ENCODE measurements around the gene PEAK1. TPM values are rescaled to one million over a fixed set of nuclear protein-coding genes. Genes with fewer than 3 reads are reported as not detected.
"Not testable (repeated sequence)": the region's sequence is repeated elsewhere in the genome, so short reads cannot be mapped to it uniquely, and the experiment has no call there.

PEAK1 gene
- total RNA-seq, 2 experiments from 2014 or later: 29.1 to 33.0 TPM

- not testable (repeated sequence) for H3K27me3 Mint-ChIP-seq; H3K9me3 Mint-ChIP-seq (ENCODE audit: low read depth); ATAC-seq; H3K27ac Mint-ChIP-seq; DNase-seq; H3K4me3 Mint-ChIP-seq
- Mint-ChIP-seq H3K4me1 (peaks cover 44% of the 10 kb centered on the region), H3K36me3 (peaks cover 10% of the 10 kb centered on the region)
- CTCF ChIA-PET: interaction anchor here (1.4 to 1.9 kb wide), 2 partner anchors 85 to 137 kb away, joined by 3 to 5 read pairs; no protein-coding TSS in a partner anchor
Observed at GRCh38 chr15:77406173-77406759, 13.6 kb downstream of the PEAK1 start.

GRCh38 chr15:77402740-77403379, 17.0 kb downstream of the PEAK1 start:
- DNase-seq (no peak), ATAC-seq (no peak)
- H3K36me3 Mint-ChIP-seq: peaks cover 28% of the 10 kb centered on the region
- peaks cover 28% of the 10 kb centered on the region for H3K4me1 Mint-ChIP-seq
- CTCF ChIA-PET: no interaction called here
- peaks cover 14% of the 10 kb centered on the region for H3K9me3 Mint-ChIP-seq (ENCODE audit: low read depth)
- no peaks in the 10 kb centered on the region for H3K27me3 Mint-ChIP-seq
- H3K27ac Mint-ChIP-seq: no peak overlapping the region
- no peak overlapping the region for H3K4me3 Mint-ChIP-seq

GRCh38 chr15:77400258-77400657, 19.6 kb downstream of the PEAK1 start:
- Mint-ChIP-seq H3K27ac (no peak overlapping the region), H3K9me3 (ENCODE audit: low read depth) (peaks cover 22% of the 10 kb centered on the region), H3K36me3 (peaks cover 32% of the 10 kb centered on the region), H3K27me3 (no peaks in the 10 kb centered on the region), H3K4me1 (peaks cover 10% of the 10 kb centered on the region), H3K4me3 (no peak overlapping the region)
- CTCF ChIA-PET: no interaction called here
- ATAC-seq (no peak), DNase-seq (no peak)

GRCh38 chr15:77398927-77399326, 21.0 kb downstream of the PEAK1 start:
- no peak for ATAC-seq
- peaks cover 38% of the 10 kb centered on the region for H3K36me3 Mint-ChIP-seq
- no peaks in the 10 kb centered on the region for H3K27me3 Mint-ChIP-seq
- peaks cover 28% of the 10 kb centered on the region for H3K9me3 Mint-ChIP-seq (ENCODE audit: low read depth)
- no peak for DNase-seq
- CTCF ChIA-PET: no interaction called here
- peaks cover 10% of the 10 kb centered on the region for H3K4me1 Mint-ChIP-seq
- H3K4me3 Mint-ChIP-seq: no peak overlapping the region
- no peak overlapping the region for H3K27ac Mint-ChIP-seq

GRCh38 chr15:77396692-77397091, 23.2 kb downstream of the PEAK1 start:
- CTCF ChIA-PET: no interaction called here
- no peak for DNase-seq
- peaks cover 43% of the 10 kb centered on the region for H3K36me3 Mint-ChIP-seq
- no peak overlapping the region for H3K4me3 Mint-ChIP-seq
- no peak overlapping the region for H3K27ac Mint-ChIP-seq
- H3K27me3 Mint-ChIP-seq: no peaks in the 10 kb centered on the region
- no peak for ATAC-seq
- H3K9me3 Mint-ChIP-seq (ENCODE audit: low read depth): peaks cover 28% of the 10 kb centered on the region
- H3K4me1 Mint-ChIP-seq: no peaks in the 10 kb centered on the region

- CTCF ChIA-PET: interaction anchor here (0.6 kb wide), 1 partner anchor 148 kb away, joined by 3 read pairs; no protein-coding TSS in a partner anchor
- Mint-ChIP-seq H3K27me3 (no peaks in the 10 kb centered on the region), H3K27ac (no peak overlapping the region), H3K4me1 (no peaks in the 10 kb centered on the region), H3K36me3 (peaks cover 38% of the 10 kb centered on the region), H3K9me3 (ENCODE audit: low read depth) (peaks cover 25% of the 10 kb centered on the region), H3K4me3 (no peak overlapping the region)
- DNase-seq: no peak
- ATAC-seq: no peak
Observed at GRCh38 chr15:77395013-77395774, 24.7 kb downstream of the PEAK1 start.

GRCh38 chr15:77393471-77393840, 26.4 kb downstream of the PEAK1 start:
- no peaks in the 10 kb centered on the region for H3K4me1 Mint-ChIP-seq
- H3K4me3 Mint-ChIP-seq: no peak overlapping the region
- DNase-seq: no peak
- no peak for ATAC-seq
- peaks cover 27% of the 10 kb centered on the region for H3K36me3 Mint-ChIP-seq
- CTCF ChIA-PET: no interaction called here
- no peaks in the 10 kb centered on the region for H3K27me3 Mint-ChIP-seq
- H3K27ac Mint-ChIP-seq: no peak overlapping the region
- peaks cover 17% of the 10 kb centered on the region for H3K9me3 Mint-ChIP-seq (ENCODE audit: low read depth)

GRCh38 chr15:77392762-77393470, 27.0 kb downstream of the PEAK1 start:
- H3K4me1 Mint-ChIP-seq: no peaks in the 10 kb centered on the region
- H3K27ac Mint-ChIP-seq: no peak overlapping the region
- H3K36me3 Mint-ChIP-seq: peaks cover 22% of the 10 kb centered on the region
- H3K4me3 Mint-ChIP-seq: no peak overlapping the region
- CTCF ChIA-PET: no interaction called here
- ATAC-seq: no peak
- peaks cover 14% of the 10 kb centered on the region for H3K9me3 Mint-ChIP-seq (ENCODE audit: low read depth)
- H3K27me3 Mint-ChIP-seq: no peaks in the 10 kb centered on the region
- DNase-seq: no peak

GRCh38 chr15:77391372-77391951, 28.4 kb downstream of the PEAK1 start:
- no peak for DNase-seq
- ATAC-seq: no peak
- Mint-ChIP-seq H3K27me3 (no peaks in the 10 kb centered on the region), H3K36me3 (peaks cover 18% of the 10 kb centered on the region), H3K9me3 (ENCODE audit: low read depth) (peaks cover 10% of the 10 kb centered on the region), H3K4me1 (no peaks in the 10 kb centered on the region), H3K4me3 (no peak overlapping the region), H3K27ac (no peak overlapping the region)
- CTCF ChIA-PET: no interaction called here

GRCh38 chr15:77387365-77388105, 32.4 kb downstream of the PEAK1 start:
- no peak overlapping the region for H3K27ac Mint-ChIP-seq
- ATAC-seq: no peak
- H3K4me1 Mint-ChIP-seq: peaks cover 19% of the 10 kb centered on the region
- no peak overlapping the region for H3K4me3 Mint-ChIP-seq
- CTCF ChIA-PET: no interaction called here
- no peaks in the 10 kb centered on the region for H3K36me3 Mint-ChIP-seq
- no peaks in the 10 kb centered on the region for H3K9me3 Mint-ChIP-seq (ENCODE audit: low read depth)
- no peak for DNase-seq
- no peaks in the 10 kb centered on the region for H3K27me3 Mint-ChIP-seq

GRCh38 chr15:77386626-77387025, 33.3 kb downstream of the PEAK1 start:
- CTCF ChIA-PET: no interaction called here
- Mint-ChIP-seq H3K4me3 (no peak overlapping the region), H3K27me3 (no peaks in the 10 kb centered on the region), H3K4me1 (peaks cover 19% of the 10 kb centered on the region), H3K27ac (no peak overlapping the region), H3K9me3 (ENCODE audit: low read depth) (no peaks in the 10 kb centered on the region), H3K36me3 (peaks cover 2% of the 10 kb centered on the region)
- DNase-seq (no peak), ATAC-seq (no peak)

- no peak for DNase-seq
- CTCF ChIA-PET: no interaction called here
- Mint-ChIP-seq H3K36me3 (peaks cover 2% of the 10 kb centered on the region), H3K27me3 (no peaks in the 10 kb centered on the region), H3K9me3 (ENCODE audit: low read depth) (no peaks in the 10 kb centered on the region), H3K4me1 (peaks cover 19% of the 10 kb centered on the region), H3K27ac (no peak overlapping the region), H3K4me3 (no peak overlapping the region)
- no peak for ATAC-seq
Observed at GRCh38 chr15:77384589-77385359, 35.1 kb downstream of the PEAK1 start.

All from activated CD8-positive, alpha-beta memory T cell treated with anti-CD3 and anti-CD28 coated beads, Interleukin-2, amount 10 ng/mL, durations not matched to agents 7 days and 5 days (primary cell).